HepG2 (cell line): ENCODE data around the gene RPS14.

Experiments used
- ETV5 ChIP-seq: IDR thresholded peaks from 2 replicates; pipeline ENCODE4 v1.6.1; 2018; ENCODE audit warnings: missing biosample characterization, missing genetic modification reagents, inconsistent platforms, borderline replicate concordance
- TCF7L2 ChIP-seq: IDR thresholded peaks from 2 replicates; pipeline ENCODE4 v1.6.1; 2011; ENCODE audit warnings: mild to moderate bottlenecking, low read depth, low read length, moderate library complexity
- ZNF329 ChIP-seq: sonication (generic); formaldehyde crosslinking; IDR thresholded peaks from 2 replicates; pipeline ENCODE4 v1.9.0; 2021; ENCODE audit warnings: low read depth, mild to moderate bottlenecking, missing genetic modification reagents
- TF ChIP-seq, protein P1 (sequence below): sonication (generic); formaldehyde crosslinking; IDR thresholded peaks from 2 replicates; pipeline ENCODE4 v1.5.0; 2020; ENCODE audit warnings: mild to moderate bottlenecking, missing genetic modification reagents, moderate library complexity
- TF ChIP-seq, protein P2 (sequence below): sonication (generic); formaldehyde crosslinking; IDR thresholded peaks from 2 replicates; pipeline ENCODE4 v1.9.0; 2021; ENCODE audit warnings: missing genetic modification reagents, borderline replicate concordance

- TF ChIP-seq, protein P1, sequence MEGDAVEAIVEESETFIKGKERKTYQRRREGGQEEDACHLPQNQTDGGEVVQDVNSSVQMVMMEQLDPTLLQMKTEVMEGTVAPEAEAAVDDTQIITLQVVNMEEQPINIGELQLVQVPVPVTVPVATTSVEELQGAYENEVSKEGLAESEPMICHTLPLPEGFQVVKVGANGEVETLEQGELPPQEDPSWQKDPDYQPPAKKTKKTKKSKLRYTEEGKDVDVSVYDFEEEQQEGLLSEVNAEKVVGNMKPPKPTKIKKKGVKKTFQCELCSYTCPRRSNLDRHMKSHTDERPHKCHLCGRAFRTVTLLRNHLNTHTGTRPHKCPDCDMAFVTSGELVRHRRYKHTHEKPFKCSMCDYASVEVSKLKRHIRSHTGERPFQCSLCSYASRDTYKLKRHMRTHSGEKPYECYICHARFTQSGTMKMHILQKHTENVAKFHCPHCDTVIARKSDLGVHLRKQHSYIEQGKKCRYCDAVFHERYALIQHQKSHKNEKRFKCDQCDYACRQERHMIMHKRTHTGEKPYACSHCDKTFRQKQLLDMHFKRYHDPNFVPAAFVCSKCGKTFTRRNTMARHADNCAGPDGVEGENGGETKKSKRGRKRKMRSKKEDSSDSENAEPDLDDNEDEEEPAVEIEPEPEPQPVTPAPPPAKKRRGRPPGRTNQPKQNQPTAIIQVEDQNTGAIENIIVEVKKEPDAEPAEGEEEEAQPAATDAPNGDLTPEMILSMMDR (CRISPR knock-in tag) = peak; percentile 49
- no peak for TF ChIP-seq ETV5 (CRISPR knock-in tag)
- TF ChIP-seq TCF7L2 = no peak
- TF ChIP-seq ZNF329 (CRISPR knock-in tag) = no peak
- TF ChIP-seq, protein P2, sequence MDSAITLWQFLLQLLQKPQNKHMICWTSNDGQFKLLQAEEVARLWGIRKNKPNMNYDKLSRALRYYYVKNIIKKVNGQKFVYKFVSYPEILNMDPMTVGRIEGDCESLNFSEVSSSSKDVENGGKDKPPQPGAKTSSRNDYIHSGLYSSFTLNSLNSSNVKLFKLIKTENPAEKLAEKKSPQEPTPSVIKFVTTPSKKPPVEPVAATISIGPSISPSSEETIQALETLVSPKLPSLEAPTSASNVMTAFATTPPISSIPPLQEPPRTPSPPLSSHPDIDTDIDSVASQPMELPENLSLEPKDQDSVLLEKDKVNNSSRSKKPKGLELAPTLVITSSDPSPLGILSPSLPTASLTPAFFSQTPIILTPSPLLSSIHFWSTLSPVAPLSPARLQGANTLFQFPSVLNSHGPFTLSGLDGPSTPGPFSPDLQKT (CRISPR knock-in tag) = no peak
These were observed 54.4 kb downstream of the RPS14 start for GRCh38 chr5:150394912-150395687.
